ENCODE results near the gene ATP6AP1.

DNA sequence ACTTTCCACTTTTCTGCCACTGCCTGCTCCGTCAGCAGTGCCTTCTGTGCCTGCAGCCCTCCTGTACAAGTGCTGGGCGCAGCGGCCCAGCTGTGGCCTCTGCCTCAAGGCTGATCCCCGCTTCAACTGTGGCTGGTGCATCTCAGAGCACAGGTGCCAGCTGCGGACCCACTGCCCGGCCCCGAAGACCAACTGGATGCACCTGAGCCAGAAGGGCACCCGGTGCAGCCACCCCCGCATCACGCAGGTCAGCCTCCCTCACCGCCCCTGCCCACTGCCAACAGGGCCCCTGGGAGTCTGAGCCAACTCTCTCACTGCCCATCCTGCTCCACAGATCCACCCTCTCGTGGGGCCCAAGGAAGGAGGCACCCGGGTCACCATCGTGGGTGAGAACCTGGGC lies 37.1 kb downstream of the ATP6AP1 start:
- TF ChIP-seq CTCF (conservative IDR thresholded peaks at IDR 0.05; ENCODE audit: low read depth in 2 of 2), result no peak
- no peak for TF ChIP-seq EZH2phosphoT487 (IDR thresholded peaks at IDR 0.05; ENCODE audit: unreplicated experiment)
- no peak for TF ChIP-seq POLR2AphosphoS5 (IDR thresholded peaks at IDR 0.05; ENCODE audit: low read depth)
- TF ChIP-seq EZH2 (IDR thresholded peaks at IDR 0.05; ENCODE audit: low read depth, unreplicated experiment), result no peak
